ENCODE measurements around the gene DAPK1.

Gene DAPK1

GRCh38 chr9:87725356-87725899, 227.8 kb downstream of the DAPK1 start:
- Histone ChIP-seq H3K9me3 (ENCODE audit: control insufficient read depth, insufficient read depth, low read length) (peaks cover 7% of the 10 kb centered on the region; the same call in 1 of the 2 replicates), H3K4me2 (ENCODE audit: low read length) (no peak overlapping the region), H3F3A (ENCODE audit: control insufficient read depth, insufficient read depth) (no peaks in the 10 kb centered on the region), H3K36me3 (ENCODE audit: control insufficient read depth, low read length) (no peaks in the 10 kb centered on the region), H3K9me2 (replicated peaks; ENCODE audit: control insufficient read depth, low read length) (no peaks in the 10 kb centered on the region), H3K27ac (ENCODE audit: low read depth, low read length) (no peak overlapping the region), H3K79me2 (ENCODE audit: control insufficient read depth, low read length) (no peaks in the 10 kb centered on the region), H3K4me1 (ENCODE audit: control insufficient read depth, low read length) (no peaks in the 10 kb centered on the region), H3K4me3 (ENCODE audit: low read length) (no peak overlapping the region), H3K27me3 (ENCODE audit: control insufficient read depth, low read length) (no peaks in the 10 kb centered on the region), H4K20me1 (ENCODE audit: control insufficient read depth, insufficient read depth, low read depth, low read length) (no peaks in the 10 kb centered on the region)
- no peak for TF ChIP-seq EZH2phosphoT487 (IDR thresholded peaks at IDR 0.05; ENCODE audit: borderline replicate concordance, low read length)

- TF ChIP-seq EZH2phosphoT487 (IDR thresholded peaks at IDR 0.05; ENCODE audit: borderline replicate concordance, low read length) (no peak), CTCF (IDR thresholded peaks at IDR 0.05; ENCODE audit: low read depth, low read length, poor library complexity, severe bottlenecking) (no peak)
- Histone ChIP-seq H3K4me3 (ENCODE audit: low read length) (no peak within 1 kb of the TSS), H3K27ac (ENCODE audit: low read depth, low read length) (no peak within 1 kb of the TSS), H3K9me2 (replicated peaks; ENCODE audit: control insufficient read depth, low read length) (no peaks in the 10 kb centered on the region), H3K4me1 (ENCODE audit: control insufficient read depth, low read length) (no peaks in the 10 kb centered on the region), H3K27me3 (ENCODE audit: control insufficient read depth, low read length) (no peaks in the 10 kb centered on the region), H3K4me2 (ENCODE audit: low read length) (no peak within 1 kb of the TSS), H4K20me1 (ENCODE audit: control insufficient read depth, insufficient read depth, low read depth, low read length) (no peaks in the 10 kb centered on the region), H3K36me3 (ENCODE audit: control insufficient read depth, low read length) (no peaks in the 10 kb centered on the region), H3K79me2 (ENCODE audit: control insufficient read depth, low read length) (no peaks in the 10 kb centered on the region), H3K9me3 (ENCODE audit: control insufficient read depth, insufficient read depth, low read length) (peaks cover 7% of the 10 kb centered on the region; the same call in 1 of the 2 replicates), H3F3A (ENCODE audit: control insufficient read depth, insufficient read depth) (no peaks in the 10 kb centered on the region)
These were observed 228.4 kb downstream of the DAPK1 start, which contains the start of gene CTSL for GRCh38 chr9:87725900-87726709. TSS of gene CTSL (plus strand) at chr9:87726119. CDS start at chr9:87727604, 1,485 bp downstream.

- Histone ChIP-seq H4K20me1 (ENCODE audit: control insufficient read depth, insufficient read depth, low read depth, low read length) (no peaks in the 10 kb centered on the region), H3K9me2 (replicated peaks; ENCODE audit: control insufficient read depth, low read length) (no peaks in the 10 kb centered on the region)
These were observed 231.6 kb downstream of the DAPK1 start for GRCh38 chr9:87729246-87729645.

More at GRCh38 chr9:87729246-87729645, 231.6 kb downstream of the DAPK1 start:
- Histone ChIP-seq H3K4me1 (ENCODE audit: control insufficient read depth, low read length) (no peaks in the 10 kb centered on the region), H3K36me3 (ENCODE audit: control insufficient read depth, low read length) (no peaks in the 10 kb centered on the region), H3K9me3 (ENCODE audit: control insufficient read depth, insufficient read depth, low read length) (peaks cover 7% of the 10 kb centered on the region; the same call in 1 of the 2 replicates), H3K4me3 (ENCODE audit: low read length) (no peak overlapping the region), H3K4me2 (ENCODE audit: low read length) (no peak overlapping the region), H3K27me3 (ENCODE audit: control insufficient read depth, low read length) (no peaks in the 10 kb centered on the region), H3K27ac (ENCODE audit: low read depth, low read length) (no peak overlapping the region), H3K79me2 (ENCODE audit: control insufficient read depth, low read length) (no peaks in the 10 kb centered on the region), H3F3A (ENCODE audit: control insufficient read depth, insufficient read depth) (no peaks in the 10 kb centered on the region)
- TF ChIP-seq CTCF (IDR thresholded peaks at IDR 0.05; ENCODE audit: low read depth, low read length, poor library complexity, severe bottlenecking) (no peak), EZH2phosphoT487 (IDR thresholded peaks at IDR 0.05; ENCODE audit: borderline replicate concordance, low read length) (no peak)
